IMR-90 (cell line): ENCODE results near the gene ATXN7L2. TPM values are rescaled to one million over a fixed set of nuclear protein-coding genes. Genes with fewer than 3 reads are reported as not detected.

Experiments used
- ATAC-seq: fragments of 200-7000 bp; cut with Tn5 transposase; 2 replicates; pipeline ENCODE4 v1.9.1; 2020; ENCODE audit warnings: low read depth, mild to moderate bottlenecking, moderate library complexity
- BruUV-seq: library from RNA; stranded (reverse); fragments of 400-500 nt; replicated peaks from 2 replicates; lab custom pipeline; 2021; lab: Mats Ljungman, UMichigan
- CTCF ChIA-PET: fragments of 300-600 bp; formaldehyde crosslinking; extraction: SDS; loops from one replicate; lab custom pipeline; 2021; ENCODE audit warnings: antibody characterized with exemption; lab: Yijun Ruan, JAX
- POLR2A ChIA-PET: fragments of 300-600 bp; sonication (Branson Sonifier 250); formaldehyde crosslinking; loops from one replicate; lab custom pipeline; 2022; ENCODE audit warnings: antibody characterized with exemption; ENCODE audit not compliant: unreplicated experiment; lab: Charles Lee
- DNase-seq: peaks from one replicate; pipeline ENCODE4 v3.0.0; 2013
- H2AFZ ChIP-seq: replicated peaks from 2 replicates; pipeline ENCODE3; 2013; ENCODE audit warnings: low read length, mild to moderate bottlenecking; ENCODE audit not compliant: poor library complexity
- H2AK5ac ChIP-seq: 2 replicates; pipeline ENCODE4 v1.6.1; 2013; ENCODE audit warnings: low read depth, low read length, inconsistent platforms
- H2AK9ac ChIP-seq: replicated peaks from 2 replicates; pipeline ENCODE3; 2013; ENCODE audit warnings: mild to moderate bottlenecking, low read depth, low read length, moderate library complexity; ENCODE audit not compliant: poor library complexity
- H2BK120ac ChIP-seq: 2 replicates; pipeline ENCODE4 v1.6.1; 2013; ENCODE audit warnings: low read depth, low read length, inconsistent platforms
- H2BK15ac ChIP-seq: 3 replicates; pipeline ENCODE4 v1.6.1; 2013; ENCODE audit warnings: low read depth, low read length, inconsistent platforms
- H2BK20ac ChIP-seq: 2 replicates; pipeline ENCODE4 v1.6.1; 2013; ENCODE audit warnings: low read depth, mild to moderate bottlenecking, inconsistent platforms, low read length, moderate library complexity
- H2BK5ac ChIP-seq: 2 replicates; pipeline ENCODE4 v1.6.1; 2013; ENCODE audit warnings: mild to moderate bottlenecking, low read depth, low read length, inconsistent platforms; ENCODE audit not compliant: poor library complexity, severe bottlenecking
- H3K14ac ChIP-seq: replicated peaks from 2 replicates; pipeline ENCODE4 v1.6.1; 2013; ENCODE audit warnings: low read depth, low read length, inconsistent platforms
- H3K18ac ChIP-seq: 2 replicates; pipeline ENCODE4 v1.6.1; 2013; ENCODE audit warnings: low read depth, low read length, control low read depth
- H3K23ac ChIP-seq: 2 replicates; pipeline ENCODE4 v1.6.1; 2013; ENCODE audit warnings: low read depth, low read length, inconsistent platforms
- H3K27ac ChIP-seq: 2 replicates; pipeline ENCODE4 v1.5.1; 2013; ENCODE audit warnings: mild to moderate bottlenecking, control low read depth, low read length; ENCODE audit not compliant: insufficient read depth
- H3K27me3 ChIP-seq: 2 replicates; pipeline ENCODE4 v1.6.1; 2013; ENCODE audit warnings: low read length; ENCODE audit not compliant: control insufficient read depth, insufficient read depth
- H3K36me3 ChIP-seq: 2 replicates; pipeline ENCODE4 v1.6.1; 2013; ENCODE audit warnings: low read length, mixed read lengths; ENCODE audit not compliant: control insufficient read depth, insufficient read depth
- H3K4ac ChIP-seq: 2 replicates; pipeline ENCODE4 v1.6.1; 2013; ENCODE audit warnings: low read depth, low read length, inconsistent platforms
- H3K4me1 ChIP-seq: 2 replicates; pipeline ENCODE4 v1.6.1; 2013; ENCODE audit warnings: low read length, mixed read lengths; ENCODE audit not compliant: control insufficient read depth, insufficient read depth
- H3K4me2 ChIP-seq: 2 replicates; pipeline ENCODE4 v1.6.1; 2013; ENCODE audit warnings: low read depth, mild to moderate bottlenecking, control low read depth, low read length, moderate library complexity
- H3K4me3 ChIP-seq: 2 replicates; pipeline ENCODE4 v1.5.1; 2013; ENCODE audit warnings: low read depth, mild to moderate bottlenecking, control low read depth, low read length, moderate library complexity; ENCODE audit not compliant: insufficient read depth
- H3K56ac ChIP-seq: 2 replicates; pipeline ENCODE4 v1.6.1; 2013; ENCODE audit warnings: low read length, inconsistent platforms; ENCODE audit not compliant: insufficient read depth; ENCODE audit errors: extremely low read depth
- H3K79me1 ChIP-seq, 2 experiments: 2 replicates each; pipeline ENCODE4 v1.6.1; 2013; ENCODE audit warnings: low read length in 2 of 2, inconsistent platforms in 1 of 2, low read depth in 1 of 2
- H3K9ac ChIP-seq: 2 replicates; pipeline ENCODE4 v1.6.1; 2013; ENCODE audit warnings: low read depth, low read length, control low read depth
- H3K9me1 ChIP-seq: 2 replicates; pipeline ENCODE4 v1.6.1; 2013; ENCODE audit warnings: low read length, inconsistent platforms; ENCODE audit not compliant: insufficient read depth
- H3K9me3 ChIP-seq: 2 replicates; pipeline ENCODE4 v1.6.1; 2013; ENCODE audit warnings: low read length; ENCODE audit not compliant: control insufficient read depth, insufficient read depth
- H4K20me1 ChIP-seq: 2 replicates; pipeline ENCODE4 v1.6.1; 2013; ENCODE audit warnings: low read length, inconsistent platforms; ENCODE audit not compliant: insufficient read depth
- H4K5ac ChIP-seq: 2 replicates; pipeline ENCODE4 v1.6.1; 2013; ENCODE audit warnings: mild to moderate bottlenecking, low read depth, low read length, control low read depth
- H4K8ac ChIP-seq, 2 experiments: 2 replicates each; pipeline ENCODE4 v1.6.1; 2013; ENCODE audit warnings: low read depth in 2 of 2, low read length in 2 of 2, control low read depth in 1 of 2, inconsistent platforms in 1 of 2
- H4K91ac ChIP-seq: 2 replicates; pipeline ENCODE4 v1.6.1; 2013; ENCODE audit warnings: low read depth, low read length, inconsistent platforms; ENCODE audit not compliant: insufficient read depth
- BHLHE40 ChIP-seq: fragments of 150-350 bp; IDR thresholded peaks from 2 replicates; pipeline ENCODE4 v1.6.1; 2016; ENCODE audit warnings: mild to moderate bottlenecking, low read depth, low read length
- CEBPB ChIP-seq: IDR thresholded peaks from 2 replicates; pipeline ENCODE4 v1.6.1; 2012; ENCODE audit warnings: low read depth, low read length, improper control_type of control experiment
- CHD1 ChIP-seq: IDR thresholded peaks from 2 replicates; pipeline ENCODE4 v1.6.1; 2012; ENCODE audit warnings: low read depth, low read length, improper control_type of control experiment
- MAFK ChIP-seq: IDR thresholded peaks from 2 replicates; pipeline ENCODE4 v1.6.1; 2012; ENCODE audit warnings: low read depth, low read length, improper control_type of control experiment
- MAZ ChIP-seq: IDR thresholded peaks from 2 replicates; pipeline ENCODE4 v1.6.1; 2012; ENCODE audit warnings: low read depth, mild to moderate bottlenecking, low read length, improper control_type of control experiment, moderate library complexity, borderline replicate concordance
- MXI1 ChIP-seq: IDR thresholded peaks from 2 replicates; pipeline ENCODE4 v1.6.1; 2012; ENCODE audit warnings: low read depth, mild to moderate bottlenecking, low read length, moderate library complexity, borderline replicate concordance
- NFE2L2 ChIP-seq: fragments of 150-350 bp; IDR thresholded peaks from 2 replicates; pipeline ENCODE4 v1.6.1; 2016; ENCODE audit warnings: low read depth, mild to moderate bottlenecking, low read length
- POLR2A ChIP-seq: IDR thresholded peaks from 2 replicates; pipeline ENCODE4 v1.6.1; 2012; ENCODE audit warnings: mild to moderate bottlenecking, low read depth, low read length
- RAD21 ChIP-seq: IDR thresholded peaks from 2 replicates; pipeline ENCODE4 v1.6.1; 2012; ENCODE audit warnings: low read length, improper control_type of control experiment
- RCOR1 ChIP-seq: IDR thresholded peaks from 2 replicates; pipeline ENCODE4 v1.6.1; 2012; ENCODE audit warnings: mild to moderate bottlenecking, low read length, improper control_type of control experiment; ENCODE audit not compliant: insufficient replicate concordance
- RFX5 ChIP-seq: IDR thresholded peaks from 2 replicates; pipeline ENCODE4 v1.8.0; 2012; ENCODE audit warnings: low read depth, mild to moderate bottlenecking, low read length, moderate library complexity
- SMC3 ChIP-seq: fragments of 150-350 bp; IDR thresholded peaks from 2 replicates; pipeline ENCODE4 v1.6.1; 2016; ENCODE audit warnings: low read depth, mild to moderate bottlenecking, antibody characterized with exemption, low read length, moderate library complexity
- WGBS, 2 experiments: methylation state at CpG; one replicate each; pipeline versions ENCODE4 v1.1.5 to v1.1.7; 2013; ENCODE audit warnings: missing lambda C conversion rate in 2 of 2; ENCODE audit not compliant: insufficient read length in 1 of 2; ENCODE audit errors: extremely low coverage in 2 of 2; 5-methylcytosine and 5-hydroxymethylcytosine counted together
- dilution Hi-C: fragments of 300-500 bp; cut with HindIII; formaldehyde crosslinking; loops from one replicate; pipeline ENCODE4 v1.14.3; 2018; ENCODE audit warnings: low sequenced_read_pairs; ENCODE audit not compliant: unreplicated experiment
- in situ Hi-C: fragments of 300-500 bp; cut with MboI; formaldehyde crosslinking; loops from 3 replicates; pipeline ENCODE4 v1.14.3; 2019; ENCODE audit warnings: low sequenced_read_pairs, inconsistent platforms, mixed read lengths
- intact Hi-C: fragments of 100-400 bp; cut with micrococcal nuclease; formaldehyde crosslinking; loops from 2 replicates; pipeline ENCODE4 v1.10.0; 2022
- polyA plus RNA-seq, 3 experiments: library from polyadenylated mRNA; depleted of rRNA; stranded (reverse); fragments of >200 nt; gene quantifications; 2 replicates each; pipeline ENCODE4 v1.2.3, GENCODE V29; 2012; ENCODE audit warnings: low replicate concordance in 1 of 3
- total RNA-seq: library from RNA; depleted of rRNA; stranded (reverse); fragments of >200 nt; gene quantifications from 2 replicates; pipeline ENCODE4 v1.2.3, GENCODE V29; 2012
- TF ChIP-seq, protein P1 (sequence below): conservative IDR thresholded peaks from 2 replicates; pipeline ENCODE4 v1.5.1; 2012; ENCODE audit warnings: mild to moderate bottlenecking, low read depth, low read length, improper control_type of control experiment
- TF ChIP-seq, protein P2 (sequence below): fragments of 150-350 bp; IDR thresholded peaks from 2 replicates; pipeline ENCODE4 v1.6.1; 2017; ENCODE audit warnings: mild to moderate bottlenecking, antibody characterized with exemption, low read length, low read depth
- TF ChIP-seq, protein P3 (sequence below): fragments of 150-350 bp; IDR thresholded peaks from 2 replicates; pipeline ENCODE4 v1.6.1; 2016; ENCODE audit warnings: low read depth, mild to moderate bottlenecking, low read length, moderate library complexity, borderline replicate concordance

Gene ATXN7L2
- total and polyA plus RNA-seq, 2 of the 4 experiments (the other 2 are of a cell fraction), result 1.3 to 4.8 TPM

DNA sequence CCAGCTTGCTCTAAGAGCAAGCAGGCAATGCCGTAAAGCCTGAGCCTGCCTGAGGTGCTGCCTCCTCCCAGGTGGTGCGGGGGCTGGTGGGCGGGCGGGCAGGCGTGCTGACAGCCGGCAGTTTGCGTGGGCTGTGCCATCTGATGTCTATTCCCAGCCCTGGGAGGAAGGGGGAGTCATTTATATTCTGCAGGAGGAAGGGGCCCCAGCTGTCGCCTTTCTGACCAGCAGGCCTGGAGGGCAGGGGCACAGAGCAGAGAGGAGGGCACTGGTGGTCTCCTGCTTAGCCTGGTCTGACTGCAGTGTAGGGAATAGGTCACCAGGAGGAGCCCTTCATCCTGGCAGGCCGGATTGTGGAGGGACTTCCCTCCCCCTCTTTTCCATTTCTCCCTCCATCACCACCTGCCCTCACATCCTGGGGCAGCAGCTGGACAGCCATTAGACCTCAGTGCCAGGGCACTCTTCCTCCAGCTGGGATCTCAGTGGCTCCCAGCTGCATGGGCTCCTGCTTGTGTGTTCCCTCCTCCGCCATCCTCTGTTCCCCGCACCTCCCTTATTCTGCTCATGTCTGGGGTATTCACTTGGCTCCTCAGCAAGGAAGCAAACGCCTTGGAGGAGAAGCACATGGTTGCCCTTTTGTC, 14.6 kb downstream of the ATXN7L2 start:
- Histone ChIP-seq H4K91ac (no peak overlapping the region), H3K9me1 (peaks cover 28% of the 10 kb centered on the region), H3K79me1 (peaks cover 15 to 62% of the 10 kb centered on the region in 2 experiments), H3K4me1 (peaks cover 32% of the 10 kb centered on the region), H3K4me2 (no peak overlapping the region), H3K56ac (no peak overlapping the region), H2BK20ac (no peak overlapping the region), H3K23ac (no peak overlapping the region), H3K4me3 (no peak overlapping the region), H3K9me3 (no peaks in the 10 kb centered on the region), H2AK9ac (no peak overlapping the region), H4K8ac (no peak overlapping the region), H4K5ac (no peak overlapping the region), H3K4ac (no peak overlapping the region), H3K18ac (no peak overlapping the region), H2BK15ac (no peak overlapping the region), H3K27ac (no peak overlapping the region), H3K14ac (no peak overlapping the region), H3K27me3 (no peaks in the 10 kb centered on the region), H2BK120ac (no peak overlapping the region), H2AFZ (peak overlapping the region; percentile 59), H2BK5ac (no peak overlapping the region), H3K36me3 (peaks cover 13% of the 10 kb centered on the region), H4K20me1 (peaks cover 15% of the 10 kb centered on the region; the same call in 1 of the 2 replicates), H3K9ac (no peak overlapping the region), H2AK5ac (peak overlapping the region; percentile 13)
- ChIA-PET CTCF (interaction anchor here (0.5 to 5.1 kb wide), 10 partner anchors 8 to 547 kb away, joined by 3 to 51 read pairs (median 4); partner anchors contain the start of gene AMIGO1), POLR2A (no interaction called here)
- in situ Hi-C loops (loop anchor here (5.0 kb wide), 1 partner anchor 34 kb away; no protein-coding TSS in a partner anchor), intact Hi-C loops (loop anchor here (1.0 kb wide), 1 partner anchor 34 kb away; no protein-coding TSS in a partner anchor), dilution Hi-C loops (no loop called here)
- BruUV-seq, result no TSS peak
- ATAC-seq, result 0 out of 2 replicates have a peak, but pooled peaks have one; percentile 10
- WGBS, 2 experiments, result 97% methylated on average over 6 of the region's 12 CpGs; no CpG with 5 or more reads in 1 of the 2 experiments
- DNase-seq, result peak; percentile 46
- TF ChIP-seq MXI1, result no peak
- no peak for TF ChIP-seq NFE2L2
- TF ChIP-seq, protein P1, sequence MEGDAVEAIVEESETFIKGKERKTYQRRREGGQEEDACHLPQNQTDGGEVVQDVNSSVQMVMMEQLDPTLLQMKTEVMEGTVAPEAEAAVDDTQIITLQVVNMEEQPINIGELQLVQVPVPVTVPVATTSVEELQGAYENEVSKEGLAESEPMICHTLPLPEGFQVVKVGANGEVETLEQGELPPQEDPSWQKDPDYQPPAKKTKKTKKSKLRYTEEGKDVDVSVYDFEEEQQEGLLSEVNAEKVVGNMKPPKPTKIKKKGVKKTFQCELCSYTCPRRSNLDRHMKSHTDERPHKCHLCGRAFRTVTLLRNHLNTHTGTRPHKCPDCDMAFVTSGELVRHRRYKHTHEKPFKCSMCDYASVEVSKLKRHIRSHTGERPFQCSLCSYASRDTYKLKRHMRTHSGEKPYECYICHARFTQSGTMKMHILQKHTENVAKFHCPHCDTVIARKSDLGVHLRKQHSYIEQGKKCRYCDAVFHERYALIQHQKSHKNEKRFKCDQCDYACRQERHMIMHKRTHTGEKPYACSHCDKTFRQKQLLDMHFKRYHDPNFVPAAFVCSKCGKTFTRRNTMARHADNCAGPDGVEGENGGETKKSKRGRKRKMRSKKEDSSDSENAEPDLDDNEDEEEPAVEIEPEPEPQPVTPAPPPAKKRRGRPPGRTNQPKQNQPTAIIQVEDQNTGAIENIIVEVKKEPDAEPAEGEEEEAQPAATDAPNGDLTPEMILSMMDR, result peak; percentile 70
- no peak for TF ChIP-seq MAFK
- TF ChIP-seq, protein P2, sequence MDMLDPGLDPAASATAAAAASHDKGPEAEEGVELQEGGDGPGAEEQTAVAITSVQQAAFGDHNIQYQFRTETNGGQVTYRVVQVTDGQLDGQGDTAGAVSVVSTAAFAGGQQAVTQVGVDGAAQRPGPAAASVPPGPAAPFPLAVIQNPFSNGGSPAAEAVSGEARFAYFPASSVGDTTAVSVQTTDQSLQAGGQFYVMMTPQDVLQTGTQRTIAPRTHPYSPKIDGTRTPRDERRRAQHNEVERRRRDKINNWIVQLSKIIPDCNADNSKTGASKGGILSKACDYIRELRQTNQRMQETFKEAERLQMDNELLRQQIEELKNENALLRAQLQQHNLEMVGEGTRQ, result no peak
- TF ChIP-seq BHLHE40, result no peak
- peak; percentile 75 for TF ChIP-seq RAD21
- no peak for TF ChIP-seq POLR2A
- TF ChIP-seq MAZ, result peak; percentile 50; the same call in 1 of the 2 replicates
- peak; percentile 83 for TF ChIP-seq SMC3
- TF ChIP-seq RCOR1, result no peak
- TF ChIP-seq CEBPB, result no peak
- TF ChIP-seq, protein P3, sequence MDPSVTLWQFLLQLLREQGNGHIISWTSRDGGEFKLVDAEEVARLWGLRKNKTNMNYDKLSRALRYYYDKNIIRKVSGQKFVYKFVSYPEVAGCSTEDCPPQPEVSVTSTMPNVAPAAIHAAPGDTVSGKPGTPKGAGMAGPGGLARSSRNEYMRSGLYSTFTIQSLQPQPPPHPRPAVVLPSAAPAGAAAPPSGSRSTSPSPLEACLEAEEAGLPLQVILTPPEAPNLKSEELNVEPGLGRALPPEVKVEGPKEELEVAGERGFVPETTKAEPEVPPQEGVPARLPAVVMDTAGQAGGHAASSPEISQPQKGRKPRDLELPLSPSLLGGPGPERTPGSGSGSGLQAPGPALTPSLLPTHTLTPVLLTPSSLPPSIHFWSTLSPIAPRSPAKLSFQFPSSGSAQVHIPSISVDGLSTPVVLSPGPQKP, result no peak
- no peak for TF ChIP-seq CHD1
- TF ChIP-seq RFX5, result no peak
